Measurements from ENCODE around the gene IGSF21.

The IGSF21 gene

DNA sequence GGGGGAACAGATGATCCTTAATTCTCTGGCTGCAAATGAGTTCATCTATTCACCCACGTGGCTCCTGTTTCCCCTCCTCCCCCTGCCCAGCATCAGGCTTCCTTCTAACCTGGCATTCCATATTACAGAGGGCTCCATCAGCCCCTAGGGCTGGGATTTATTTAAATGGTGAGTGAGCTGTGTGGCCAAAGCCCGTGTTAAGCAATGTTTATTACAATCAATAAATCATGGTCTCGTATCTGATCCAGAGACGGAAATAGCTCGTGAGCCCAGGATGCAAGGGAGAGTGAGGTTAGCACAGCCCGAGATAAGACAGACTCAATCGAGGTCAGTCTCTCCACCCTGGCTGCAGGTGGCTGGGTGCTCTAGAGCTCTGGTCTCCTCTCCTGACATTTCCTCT lies 43.1 kb upstream of the IGSF21 start:
- Histone ChIP-seq H3K27me3 (replicated peaks; ENCODE audit: control insufficient read depth, insufficient read depth, low read length) (no peaks in the 10 kb centered on the region), H3K4me3 (replicated peaks; ENCODE audit: low read depth, low read length) (no peak overlapping the region), H3K36me3 (ENCODE audit: control insufficient read depth, insufficient read depth, low read length) (no peaks in the 10 kb centered on the region)
- TF ChIP-seq, protein P1, sequence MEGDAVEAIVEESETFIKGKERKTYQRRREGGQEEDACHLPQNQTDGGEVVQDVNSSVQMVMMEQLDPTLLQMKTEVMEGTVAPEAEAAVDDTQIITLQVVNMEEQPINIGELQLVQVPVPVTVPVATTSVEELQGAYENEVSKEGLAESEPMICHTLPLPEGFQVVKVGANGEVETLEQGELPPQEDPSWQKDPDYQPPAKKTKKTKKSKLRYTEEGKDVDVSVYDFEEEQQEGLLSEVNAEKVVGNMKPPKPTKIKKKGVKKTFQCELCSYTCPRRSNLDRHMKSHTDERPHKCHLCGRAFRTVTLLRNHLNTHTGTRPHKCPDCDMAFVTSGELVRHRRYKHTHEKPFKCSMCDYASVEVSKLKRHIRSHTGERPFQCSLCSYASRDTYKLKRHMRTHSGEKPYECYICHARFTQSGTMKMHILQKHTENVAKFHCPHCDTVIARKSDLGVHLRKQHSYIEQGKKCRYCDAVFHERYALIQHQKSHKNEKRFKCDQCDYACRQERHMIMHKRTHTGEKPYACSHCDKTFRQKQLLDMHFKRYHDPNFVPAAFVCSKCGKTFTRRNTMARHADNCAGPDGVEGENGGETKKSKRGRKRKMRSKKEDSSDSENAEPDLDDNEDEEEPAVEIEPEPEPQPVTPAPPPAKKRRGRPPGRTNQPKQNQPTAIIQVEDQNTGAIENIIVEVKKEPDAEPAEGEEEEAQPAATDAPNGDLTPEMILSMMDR (IDR thresholded peaks at IDR 0.05; ENCODE audit: insufficient read depth, low read length, poor library complexity, severe bottlenecking): no peak
- DNase-seq (ENCODE audit: extremely low read depth, insufficient read length): no peak

DNA sequence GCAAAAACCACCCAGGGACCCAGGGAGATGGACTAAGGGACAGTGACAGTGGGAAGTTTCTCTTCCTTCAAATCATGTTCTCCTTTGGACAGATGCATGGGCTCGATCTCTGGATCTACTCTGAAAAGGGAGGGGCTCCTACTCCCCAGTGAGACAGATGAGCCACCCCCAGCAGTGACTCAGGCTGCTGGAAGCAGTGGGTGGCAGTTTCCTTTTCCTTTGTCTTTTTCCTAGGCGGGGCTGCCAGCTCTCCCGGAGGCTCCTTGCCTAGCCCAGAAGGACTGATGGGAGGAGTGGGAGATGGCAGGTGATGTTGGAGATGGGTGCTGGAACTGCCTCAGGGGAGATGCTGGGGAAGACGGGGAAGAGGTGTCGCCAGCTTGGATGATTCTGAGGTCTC lies 41.0 kb upstream of the IGSF21 start:
- Histone ChIP-seq H3K36me3 (ENCODE audit: control insufficient read depth, insufficient read depth, low read length) (no peaks in the 10 kb centered on the region), H3K27me3 (replicated peaks; ENCODE audit: control insufficient read depth, insufficient read depth, low read length) (no peaks in the 10 kb centered on the region), H3K4me3 (replicated peaks; ENCODE audit: low read depth, low read length) (no peak overlapping the region)
- TF ChIP-seq, protein P1 (IDR thresholded peaks at IDR 0.05; ENCODE audit: insufficient read depth, low read length, poor library complexity, severe bottlenecking): no peak
- DNase-seq (ENCODE audit: extremely low read depth, insufficient read length): no peak

DNA sequence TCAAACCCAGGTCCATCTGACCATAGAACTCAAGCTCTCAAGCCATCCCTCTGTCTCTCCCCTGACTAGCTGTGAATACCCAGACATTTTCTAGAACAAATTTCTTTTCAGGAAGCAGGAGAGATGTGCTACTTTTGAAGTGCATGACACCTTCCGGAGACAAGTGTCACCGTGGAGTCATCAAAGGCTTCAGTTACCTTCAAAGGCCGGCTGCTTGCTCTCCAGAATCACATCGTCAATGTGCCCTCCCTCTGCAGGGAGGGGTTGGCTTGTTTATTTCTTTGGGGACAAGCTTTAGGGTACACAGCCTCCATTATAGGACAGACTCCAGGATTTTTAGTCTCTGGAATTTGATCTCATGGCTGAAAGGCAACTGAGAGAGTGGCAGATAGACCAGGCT lies 37.7 kb upstream of the IGSF21 start:
- Histone ChIP-seq H3K4me3 (replicated peaks; ENCODE audit: low read depth, low read length) (no peak overlapping the region), H3K36me3 (ENCODE audit: control insufficient read depth, insufficient read depth, low read length) (no peaks in the 10 kb centered on the region), H3K27me3 (replicated peaks; ENCODE audit: control insufficient read depth, insufficient read depth, low read length) (no peaks in the 10 kb centered on the region; the same call in 1 of the 2 replicates)
- DNase-seq (ENCODE audit: extremely low read depth, insufficient read length): no peak
- TF ChIP-seq, protein P1 (IDR thresholded peaks at IDR 0.05; ENCODE audit: insufficient read depth, low read length, poor library complexity, severe bottlenecking): no peak

DNA sequence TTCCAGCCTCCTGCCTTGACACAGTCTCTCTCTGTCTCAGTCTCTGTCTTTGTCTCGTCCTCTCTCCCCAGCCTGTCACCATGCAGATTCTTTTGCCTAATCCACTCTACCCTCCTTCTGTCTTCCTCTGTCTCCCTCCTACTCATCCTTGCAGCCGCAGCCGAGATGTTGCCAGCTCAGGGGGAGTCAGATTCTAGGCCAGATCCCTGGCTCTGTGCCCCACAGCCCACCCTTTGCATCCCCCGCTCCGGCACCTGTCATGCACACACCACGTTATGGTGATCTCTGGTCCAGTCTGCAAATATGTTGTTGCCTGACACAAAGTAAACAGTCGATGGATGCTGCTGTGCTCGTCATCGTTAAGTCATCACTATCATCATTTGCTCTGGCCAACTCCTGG lies 35.5 kb upstream of the IGSF21 start:
- no peak for DNase-seq (ENCODE audit: extremely low read depth, insufficient read length)
- TF ChIP-seq, protein P1 (IDR thresholded peaks at IDR 0.05; ENCODE audit: insufficient read depth, low read length, poor library complexity, severe bottlenecking): no peak

DNA sequence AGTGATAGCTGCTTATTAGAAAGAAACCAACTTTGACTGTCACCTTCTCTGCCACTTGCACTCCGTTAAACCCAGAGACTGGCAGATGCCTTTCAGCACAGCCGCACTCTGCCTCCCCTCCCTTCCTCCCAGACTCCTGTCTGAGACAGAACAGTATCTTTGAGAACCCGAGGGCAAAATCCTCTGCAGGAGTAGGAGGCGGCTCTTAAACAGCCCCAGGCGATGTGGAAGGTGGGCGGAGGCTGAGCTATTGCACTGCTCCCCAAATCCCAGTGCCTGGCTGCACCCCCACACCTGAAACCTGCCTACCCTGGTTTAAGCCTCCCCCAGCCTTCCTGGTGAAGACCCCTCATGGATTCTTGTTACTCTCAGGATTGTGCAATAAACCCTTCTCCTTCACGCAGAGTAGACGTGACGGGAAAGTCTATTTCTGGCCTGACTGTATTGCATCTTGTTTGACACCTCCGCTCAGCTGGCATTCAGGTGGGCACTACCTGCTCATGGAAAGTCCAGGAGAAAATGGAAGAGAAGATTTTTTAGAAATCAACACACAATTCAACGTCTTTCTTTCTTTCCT lies 34.4 kb upstream of the IGSF21 start:
- TF ChIP-seq, protein P1 (IDR thresholded peaks at IDR 0.05; ENCODE audit: insufficient read depth, low read length, poor library complexity, severe bottlenecking): no peak
- no peak for DNase-seq (ENCODE audit: extremely low read depth, insufficient read length)
- Histone ChIP-seq H3K27me3 (replicated peaks; ENCODE audit: control insufficient read depth, insufficient read depth, low read length) (no peaks in the 10 kb centered on the region; the same call in 1 of the 2 replicates), H3K36me3 (ENCODE audit: control insufficient read depth, insufficient read depth, low read length) (no peaks in the 10 kb centered on the region), H3K4me3 (replicated peaks; ENCODE audit: low read depth, low read length) (no peak overlapping the region)

More for the DNA sequence above, 35.5 kb upstream of the IGSF21 start:
- Histone ChIP-seq H3K4me3 (replicated peaks; ENCODE audit: low read depth, low read length) (no peak overlapping the region), H3K36me3 (ENCODE audit: control insufficient read depth, insufficient read depth, low read length) (no peaks in the 10 kb centered on the region), H3K27me3 (replicated peaks; ENCODE audit: control insufficient read depth, insufficient read depth, low read length) (no peaks in the 10 kb centered on the region; the same call in 1 of the 2 replicates)

Measured in GM06990 (cell line).